Pulmonary artery endothelial cell (primary cell): ENCODE data around the gene MSH3. TPM values are rescaled to one million over a fixed set of nuclear protein-coding genes. Genes with fewer than 3 reads are reported as not detected.
"Not testable (repeated sequence)": the region's sequence is repeated elsewhere in the genome, so short reads cannot be mapped to it uniquely, and the experiment has no call there.

ENCODE experiments used
- DNase-seq: peaks from one replicate; pipeline ENCODE4 v3.0.0-alpha.2; 2011; ENCODE audit warnings: low read depth, low spot score
- total RNA-seq: library from RNA; depleted of rRNA; stranded (reverse); fragments of >200 nt; gene quantifications from 2 replicates; pipeline ENCODE4 v1.2.3, GENCODE V29; 2014

MSH3 gene
- total RNA-seq, 1 donor from 2014 or later = 8.4 TPM

DNA sequence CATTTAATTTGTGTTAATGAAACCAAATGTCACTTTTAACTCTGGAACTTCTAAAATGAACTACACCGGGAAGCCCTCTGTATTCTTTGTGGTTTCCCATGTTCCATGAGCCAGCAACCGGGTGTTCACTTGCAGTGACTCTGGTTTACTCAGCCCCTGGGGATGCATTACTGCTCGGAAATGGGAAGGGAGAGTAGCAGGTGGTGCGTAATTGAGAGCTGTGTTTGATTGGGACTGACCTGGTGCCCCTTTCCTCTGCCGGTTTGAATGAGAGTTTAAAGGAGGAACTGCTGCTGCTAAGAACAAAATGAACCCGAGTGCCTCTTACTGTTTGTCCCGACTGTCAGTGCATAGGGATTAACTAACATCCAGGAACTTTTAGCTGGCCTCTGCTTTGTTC lies 100.4 kb downstream of the MSH3 start:
- no peak for DNase-seq

DNA sequence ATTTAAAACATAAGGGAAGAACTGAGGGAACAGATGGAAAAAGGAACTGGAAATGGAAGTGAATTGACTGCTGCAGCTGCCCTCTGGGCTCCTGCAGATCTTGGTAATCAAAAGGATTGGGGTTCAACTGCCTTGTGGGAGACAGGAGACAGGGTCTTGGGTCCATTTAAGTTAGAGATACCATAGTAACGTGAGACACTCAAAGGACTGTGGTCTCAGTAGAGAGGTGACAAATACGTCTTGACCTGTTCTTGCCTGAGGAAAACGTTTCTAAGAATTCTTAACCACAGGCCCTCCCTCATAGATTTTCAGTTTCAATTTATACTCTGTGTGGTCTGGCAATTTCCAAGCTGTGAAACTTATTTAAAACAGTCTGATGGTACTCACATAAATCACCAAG lies 101.2 kb downstream of the MSH3 start:
- DNase-seq = no peak

DNA sequence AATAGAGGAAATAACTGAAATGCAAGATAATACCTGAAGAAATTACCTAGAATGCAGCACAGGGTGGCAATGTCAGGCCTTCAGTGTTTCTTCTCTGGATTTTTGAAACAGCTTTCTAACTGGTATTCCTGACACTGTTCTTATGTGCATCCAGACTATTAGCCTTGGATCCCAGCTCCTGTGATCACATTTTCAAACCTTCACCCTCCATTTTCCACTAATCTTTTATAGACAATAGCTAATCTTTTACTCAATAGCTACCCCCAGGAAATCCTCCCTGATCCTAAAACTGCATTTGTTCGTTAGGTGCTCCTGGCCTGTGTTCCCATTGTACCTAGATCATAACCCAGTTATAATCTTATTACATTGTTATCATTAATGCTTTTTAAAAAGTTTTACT lies 101.8 kb downstream of the MSH3 start:
- DNase-seq = no peak

DNA sequence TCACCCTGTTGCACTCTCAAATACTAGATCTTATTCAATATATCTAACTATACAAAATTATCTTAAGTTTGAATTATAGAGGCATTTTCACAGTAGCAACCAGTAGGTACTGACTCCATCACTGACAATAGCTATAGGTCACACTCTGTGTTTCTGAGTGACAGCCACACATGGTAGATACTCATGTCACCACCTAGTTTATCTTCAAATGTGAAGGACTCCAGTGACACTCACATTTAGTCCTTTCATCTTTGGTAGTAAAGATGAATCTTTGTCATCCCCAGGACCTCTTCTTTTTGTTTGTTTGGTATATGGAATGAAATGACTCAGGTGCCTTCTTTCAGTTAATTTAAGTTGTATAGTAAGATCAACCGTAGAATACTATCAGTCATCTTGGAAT lies 102.8 kb downstream of the MSH3 start:
- no peak for DNase-seq

DNA sequence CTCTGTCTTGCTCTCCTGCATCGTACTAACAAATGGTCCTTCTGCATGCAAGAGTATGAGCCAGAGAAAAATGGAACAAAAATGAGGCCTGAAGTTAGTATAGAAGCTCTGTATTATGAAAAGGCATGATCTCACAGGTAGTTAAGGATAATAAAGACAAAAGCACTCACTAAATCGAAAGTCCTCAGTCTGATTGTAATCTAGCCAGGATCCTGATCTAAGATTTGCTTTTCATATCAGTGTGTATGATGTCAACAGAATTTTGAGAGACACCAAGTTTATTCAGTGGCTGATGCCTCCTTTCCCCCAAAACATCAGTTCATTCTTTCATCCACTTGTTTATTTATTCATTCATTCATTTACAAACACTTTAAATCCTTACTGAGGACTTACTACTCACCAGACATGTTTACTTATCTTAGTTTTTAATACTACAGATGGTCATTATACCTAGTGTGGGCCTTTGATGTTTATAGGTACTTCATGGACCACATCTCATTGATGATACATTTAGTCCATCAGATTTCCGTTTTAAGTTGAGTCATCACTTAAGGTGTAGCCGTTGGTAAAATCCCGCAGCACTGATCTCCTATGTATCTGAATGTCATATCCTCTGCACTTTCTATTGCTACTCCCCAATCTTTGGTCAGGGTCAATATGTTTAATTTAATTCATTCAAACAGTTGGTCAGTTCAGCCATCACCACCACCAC lies 105.6 kb downstream of the MSH3 start:
- DNase-seq = no peak

DNA sequence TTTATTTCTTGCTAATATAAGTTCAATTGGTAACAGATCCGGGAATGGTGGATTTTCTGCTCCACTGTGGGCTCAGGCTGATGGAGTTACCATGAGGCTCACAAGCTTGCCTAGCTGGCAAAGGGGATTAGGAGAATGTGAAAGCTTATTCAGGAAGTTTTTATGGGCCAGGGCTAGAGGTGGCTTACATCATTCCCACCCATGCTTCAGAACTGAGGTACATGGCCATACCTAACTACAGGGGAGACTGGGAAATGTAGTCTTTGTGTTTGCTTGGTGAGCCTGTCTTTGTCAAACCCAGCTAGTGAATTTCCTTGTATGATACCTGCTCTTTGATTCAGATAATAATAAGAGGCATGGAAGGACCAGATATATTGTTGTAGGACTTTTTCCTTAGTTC lies 106.2 kb downstream of the MSH3 start:
- no peak for DNase-seq

DNA sequence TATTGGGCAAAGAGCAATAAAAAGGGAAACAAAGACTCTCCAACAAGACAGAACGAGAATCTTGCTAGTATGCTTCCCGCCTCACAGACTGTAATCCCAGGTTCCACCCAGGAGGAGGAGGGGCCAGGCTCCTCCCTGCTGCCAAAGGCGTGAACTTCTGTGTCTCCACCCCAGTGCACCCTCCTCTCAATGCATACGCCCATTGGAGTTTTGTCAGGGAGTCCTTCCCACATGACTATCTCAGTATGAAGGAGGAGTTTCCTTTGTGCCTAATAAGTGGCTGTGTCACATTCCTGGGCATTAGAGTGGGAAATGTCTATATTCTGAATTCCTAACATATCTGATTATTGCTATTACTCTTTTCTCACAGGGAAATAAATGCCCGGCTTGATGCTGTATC lies 106.7 kb downstream of the MSH3 start:
- DNase-seq = no peak

DNA sequence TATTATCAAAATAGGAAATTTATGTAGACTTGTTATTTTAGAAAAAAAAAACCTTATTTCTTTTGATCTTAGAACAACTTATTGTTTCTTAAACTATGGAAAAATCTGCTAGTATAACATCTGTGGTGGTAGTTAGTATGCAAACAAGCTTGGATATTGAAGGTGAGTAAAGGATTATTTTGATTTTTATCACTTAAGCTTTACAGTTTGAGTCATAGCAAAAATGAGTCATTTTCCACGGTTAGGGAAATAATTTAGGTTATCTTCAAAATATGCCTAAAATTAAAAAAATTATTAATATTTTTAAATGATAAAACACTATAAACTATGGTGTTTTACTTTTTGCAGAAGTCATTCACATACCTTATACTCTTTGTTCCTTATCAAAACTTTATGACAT lies 107.5 kb downstream of the MSH3 start:
- DNase-seq = no peak

DNA sequence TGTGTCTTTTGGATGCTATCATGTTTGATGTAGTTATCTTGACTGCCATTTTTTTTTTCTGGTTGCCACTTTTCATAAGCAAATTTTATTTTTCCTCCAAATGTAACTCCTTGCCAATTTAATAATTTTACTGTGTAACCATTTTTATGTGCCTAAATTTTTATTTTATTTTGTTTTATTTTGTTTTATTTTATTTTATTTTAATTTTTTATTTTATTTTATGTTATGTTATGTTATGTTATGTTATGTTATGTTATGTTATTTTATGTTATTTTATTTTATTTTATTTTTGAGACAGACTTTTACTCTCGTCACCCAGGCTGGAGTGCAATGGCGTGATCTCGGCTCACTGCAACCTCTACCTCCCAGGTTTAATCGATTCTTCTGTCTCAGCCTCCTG lies 108.1 kb downstream of the MSH3 start:
- DNase-seq = no peak

DNA sequence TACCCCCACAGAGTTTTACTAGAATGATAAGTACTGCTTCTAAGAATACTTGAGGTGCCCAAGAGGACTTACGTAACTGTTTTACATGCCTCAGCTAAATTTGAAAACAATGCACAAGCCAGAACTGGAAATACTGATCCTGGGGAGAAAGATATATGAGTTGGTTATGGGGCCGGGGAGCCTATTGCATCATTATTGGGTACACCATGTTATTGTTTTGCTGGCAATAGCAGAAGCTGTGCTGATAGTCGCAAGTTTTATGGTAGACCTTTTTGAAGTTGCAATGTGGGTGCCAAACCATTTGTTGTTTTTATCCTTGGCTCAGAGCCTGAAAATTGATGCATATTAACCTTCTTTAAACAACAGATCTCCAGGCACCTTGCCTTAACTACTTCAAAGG lies 108.8 kb downstream of the MSH3 start:
- DNase-seq = no peak

DNA sequence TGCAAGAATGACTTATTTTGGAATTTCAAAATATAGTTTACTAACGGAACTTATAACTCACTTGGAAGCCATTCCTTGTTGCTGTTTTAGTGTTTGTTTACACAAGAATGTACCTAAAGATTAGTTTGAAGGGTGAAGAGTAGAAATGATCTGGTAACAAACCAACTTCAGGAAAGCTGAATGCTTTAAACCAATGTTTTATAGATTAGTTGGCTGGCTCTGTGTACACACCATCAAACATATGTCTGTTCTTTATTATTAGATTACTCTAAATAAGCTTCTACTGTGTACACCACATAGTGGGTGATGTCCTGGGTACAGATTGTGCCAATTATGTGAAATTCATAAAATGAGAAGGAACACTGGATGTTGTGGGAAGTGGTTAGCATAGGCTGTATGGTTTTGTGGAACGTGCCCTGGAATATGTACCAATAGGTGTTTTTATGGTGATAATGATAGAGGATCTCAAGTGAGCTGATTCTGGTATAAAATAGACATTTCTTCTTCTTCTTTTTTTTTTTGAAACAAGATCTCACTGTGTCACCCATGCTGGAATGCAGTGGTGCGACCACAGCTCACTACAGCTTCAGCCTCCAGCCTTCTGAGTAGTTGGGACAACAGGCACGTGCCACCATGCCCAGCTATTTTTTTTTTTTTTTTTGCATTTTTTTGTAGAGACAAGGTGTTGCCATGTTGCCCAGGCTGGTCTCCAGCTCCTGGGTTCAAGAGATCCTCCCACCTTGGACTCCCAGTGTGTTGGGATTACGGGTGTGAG lies 109.6 kb downstream of the MSH3 start:
- DNase-seq = no peak

DNA sequence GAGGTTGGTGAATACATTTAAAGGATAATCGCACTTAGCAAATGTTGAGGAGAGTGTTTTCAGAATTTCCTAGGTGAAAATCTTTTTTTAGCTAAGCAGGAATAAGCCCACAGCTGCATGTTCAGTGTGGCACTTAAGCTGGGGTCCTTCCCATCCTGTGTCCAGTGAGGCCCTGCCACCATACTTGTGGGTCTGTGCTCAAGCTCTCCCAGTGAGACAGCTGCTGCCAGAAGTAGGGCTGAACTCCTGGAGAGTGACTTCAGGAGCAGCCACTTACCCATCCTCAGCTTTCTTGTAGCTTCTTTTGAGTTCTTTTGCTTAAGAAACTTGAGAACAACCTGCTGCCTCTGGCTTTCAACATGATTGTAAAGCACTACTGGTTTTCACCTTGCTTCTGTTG lies 110.3 kb downstream of the MSH3 start:
- DNase-seq = no peak

DNA sequence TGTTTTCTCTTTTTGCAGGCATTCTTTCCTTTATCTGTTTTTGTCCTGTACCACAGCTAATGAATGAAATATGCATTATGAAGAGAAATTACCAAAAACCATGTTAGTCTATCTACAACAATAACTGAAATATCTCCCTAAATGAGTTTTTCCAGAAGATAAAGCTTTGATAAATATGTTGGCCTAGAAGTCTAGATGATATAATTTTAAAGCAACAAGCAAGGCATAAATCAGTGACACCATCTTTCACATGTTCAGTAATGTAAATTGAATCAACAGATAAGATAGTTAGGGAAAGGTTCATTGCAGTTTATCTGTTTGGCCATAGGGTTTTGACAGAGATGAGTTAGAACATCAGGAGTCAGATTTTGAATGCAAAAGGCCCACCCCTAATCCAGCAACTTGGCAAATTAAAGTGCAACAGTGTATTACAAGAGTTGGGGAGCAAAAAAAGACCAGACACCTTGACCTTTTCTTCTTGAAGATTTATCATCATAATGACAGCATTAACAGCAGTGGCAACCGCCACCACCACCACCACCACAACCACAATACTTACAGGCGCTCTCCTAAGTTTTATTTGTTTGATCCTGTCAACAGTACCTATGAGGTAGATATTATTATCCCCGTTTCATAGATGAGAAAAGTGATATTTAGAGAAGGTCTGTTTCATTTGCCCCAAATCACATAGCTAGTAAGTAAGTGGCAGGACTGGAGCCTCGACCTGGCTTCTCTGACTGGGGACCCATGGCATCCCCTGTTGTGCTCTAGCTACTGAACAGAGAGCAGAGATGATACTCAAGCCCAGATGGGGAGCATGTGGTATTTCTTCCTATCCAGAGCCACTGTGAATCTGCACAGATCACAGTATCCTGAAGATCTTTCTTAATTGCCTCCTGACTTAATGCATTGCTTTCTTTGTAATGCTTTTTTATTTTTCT lies 123.2 kb downstream of the MSH3 start:
- no peak for DNase-seq

DNA sequence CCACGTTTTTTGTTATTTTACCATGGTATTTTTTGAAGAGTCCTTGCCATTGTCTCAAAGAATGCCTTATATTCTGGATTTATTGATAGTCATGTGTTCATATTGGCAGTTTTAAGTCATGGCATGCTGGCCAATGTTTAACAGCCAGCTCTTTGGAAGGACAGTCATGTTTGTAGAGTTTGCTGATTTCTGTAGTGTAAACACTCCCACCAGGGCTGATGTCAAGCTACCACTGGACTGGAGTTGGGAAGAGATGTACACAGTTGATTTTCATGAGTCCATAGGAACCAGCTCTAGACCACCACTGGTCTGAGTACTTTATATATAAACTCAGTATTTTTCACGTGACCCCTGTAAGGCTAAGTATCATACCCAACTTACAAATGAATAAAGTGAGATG lies 125.6 kb downstream of the MSH3 start:
- no peak for DNase-seq

DNA sequence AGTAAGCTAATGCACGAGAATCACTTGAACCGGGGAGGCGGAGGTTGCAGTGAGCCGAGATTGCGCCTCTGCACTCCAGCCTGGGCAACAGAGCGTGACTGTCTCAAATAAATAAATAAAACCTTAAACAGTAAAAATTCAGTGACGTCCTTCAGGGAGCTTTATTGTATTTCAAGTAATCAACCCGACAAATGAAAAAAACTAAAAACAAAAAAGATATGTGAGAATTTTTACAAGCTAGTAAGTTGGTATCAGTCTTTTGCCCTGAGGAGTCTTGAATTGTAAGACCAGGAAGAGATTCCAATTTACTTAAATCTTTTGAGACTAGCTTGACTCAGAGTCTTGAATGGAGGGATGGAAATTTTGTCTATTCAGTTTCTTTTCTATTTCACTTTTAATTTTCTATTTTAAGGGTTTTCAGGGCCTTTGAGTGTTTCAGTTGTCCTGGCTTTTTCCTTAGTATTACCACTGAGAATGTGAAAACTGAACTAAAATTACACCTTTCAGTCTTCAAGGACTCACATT lies 126.4 kb downstream of the MSH3 start:
- no peak for DNase-seq

DNA sequence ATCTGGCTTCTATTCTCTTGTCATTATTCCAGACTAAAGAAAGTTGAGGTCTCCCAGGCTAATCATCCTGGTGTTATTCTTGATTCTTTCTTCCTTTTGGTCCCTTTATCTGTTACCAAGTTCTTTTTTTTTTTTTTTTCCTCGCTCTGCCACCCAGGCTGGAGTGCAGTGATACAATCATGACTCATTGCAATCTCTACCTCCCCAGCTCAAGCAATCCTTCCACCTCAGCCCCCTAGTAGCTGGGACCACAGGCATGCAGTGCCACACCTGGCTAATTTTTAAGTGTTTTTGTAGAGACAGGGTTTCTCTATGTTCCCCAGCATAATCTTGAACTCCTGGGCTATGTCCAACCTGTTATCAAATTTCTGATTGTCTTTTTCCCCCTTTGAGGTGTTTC lies 126.9 kb downstream of the MSH3 start:
- DNase-seq = no peak

DNA sequence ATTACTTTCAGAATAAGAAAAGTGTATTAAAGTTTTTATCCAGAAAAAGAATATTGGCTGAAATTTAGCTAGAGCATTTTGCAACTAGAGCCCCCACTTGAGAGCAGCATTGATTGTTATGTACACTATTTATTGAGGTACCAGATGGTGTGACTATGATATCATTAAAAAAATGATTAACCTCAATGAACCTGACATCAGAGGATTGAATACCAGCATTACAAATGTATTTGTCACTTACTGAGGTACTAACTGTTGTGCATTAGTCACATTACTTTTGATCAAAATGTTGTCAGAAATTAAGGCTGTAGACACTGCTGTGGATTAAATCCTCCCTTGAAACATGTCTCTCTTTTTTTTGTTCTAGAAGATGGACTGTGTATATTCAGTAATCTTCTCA lies 128.2 kb downstream of the MSH3 start:
- DNase-seq = no peak

DNA sequence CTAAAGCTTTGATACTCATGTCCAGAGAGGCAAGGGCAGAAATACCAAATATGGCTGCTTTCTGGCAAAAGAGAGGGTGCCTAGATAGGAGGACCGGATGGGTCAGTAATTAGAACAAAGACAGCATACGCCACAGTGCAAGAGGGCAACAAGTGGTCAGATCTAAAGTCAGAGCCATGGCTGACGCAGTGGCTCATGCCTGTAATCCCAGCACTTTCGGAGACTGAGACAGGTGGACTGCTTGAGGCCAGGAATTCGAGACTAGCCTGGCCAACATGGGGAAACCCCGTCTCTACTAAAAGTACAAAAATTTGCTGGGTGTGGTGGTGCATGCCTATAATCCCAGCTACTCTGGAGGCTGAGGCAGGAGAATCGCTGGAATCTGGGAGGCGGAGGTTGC lies 129.3 kb downstream of the MSH3 start:
- DNase-seq = not testable (repeated sequence)

DNA sequence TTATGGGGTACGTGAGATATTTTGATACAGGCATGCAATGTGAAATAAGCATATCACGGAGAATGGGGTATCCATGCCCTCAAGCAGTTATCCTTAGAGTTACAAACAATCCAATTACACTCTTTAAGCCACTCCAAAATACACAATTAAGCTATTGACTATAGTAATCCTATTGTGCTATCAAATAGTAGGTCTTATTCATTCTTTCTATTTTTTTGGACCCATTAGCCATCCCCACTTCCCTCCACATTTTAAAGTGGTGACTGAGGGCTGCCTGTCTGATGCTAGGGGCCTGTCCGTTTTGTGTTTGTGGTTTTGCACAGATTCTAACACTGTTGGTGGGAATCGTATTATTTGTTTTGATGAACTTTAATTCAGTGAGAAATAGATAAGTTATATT lies 130.0 kb downstream of the MSH3 start:
- DNase-seq = no peak

DNA sequence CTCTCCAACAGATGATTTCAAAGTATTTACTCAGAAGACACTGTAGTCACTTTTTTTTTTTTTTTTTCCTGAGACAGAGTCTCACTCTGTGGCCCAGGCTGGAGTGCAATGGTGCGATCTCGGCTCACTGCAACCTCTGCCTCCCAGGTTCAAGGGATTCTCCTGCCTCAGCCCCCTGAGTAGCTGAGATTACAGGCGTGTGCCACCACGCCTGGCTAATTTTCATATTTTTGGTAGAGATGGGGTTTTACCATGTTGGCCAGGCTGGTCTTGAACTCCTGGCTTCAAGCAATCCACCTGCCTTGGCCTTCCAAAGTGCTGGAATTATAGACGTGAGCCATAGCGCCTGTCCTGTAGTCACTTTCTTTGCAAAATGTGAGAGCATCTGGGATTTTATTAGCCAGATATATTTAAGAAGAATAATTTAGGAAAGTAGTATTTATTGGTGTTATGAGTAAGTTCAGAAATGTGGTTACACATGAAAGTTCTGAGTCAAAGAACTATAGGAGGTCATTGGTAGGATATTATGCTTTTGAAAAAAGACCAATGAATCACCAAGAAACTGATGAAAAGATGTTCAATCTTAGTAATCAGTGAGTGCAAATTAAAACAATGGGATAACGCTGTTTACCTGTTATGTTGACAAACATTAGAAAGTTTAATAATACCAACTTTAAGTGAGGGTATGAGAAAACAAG lies 135.0 kb downstream of the MSH3 start:
- not testable (repeated sequence) for DNase-seq

DNA sequence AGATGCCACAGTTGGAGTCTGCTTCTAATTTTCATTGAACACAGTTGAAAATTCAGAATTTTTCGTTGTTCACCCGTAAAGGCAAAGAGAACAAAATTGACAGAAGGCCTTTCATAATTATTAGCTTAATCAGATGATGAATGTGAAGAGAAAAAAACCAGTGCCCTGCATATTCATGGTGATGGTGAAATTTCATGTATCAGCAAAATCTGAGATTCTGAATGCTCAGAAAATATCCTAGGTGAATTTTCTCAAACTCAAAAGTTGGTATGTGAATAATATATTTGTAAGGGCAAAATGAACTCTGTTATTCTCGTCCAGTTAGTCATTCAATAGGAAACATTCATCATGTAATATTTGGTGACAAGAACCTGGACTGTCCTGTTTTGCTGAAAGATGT lies 136.2 kb downstream of the MSH3 start:
- no peak for DNase-seq
